ENCODE data around the gene DCST2.

DCST2 gene

DNA sequence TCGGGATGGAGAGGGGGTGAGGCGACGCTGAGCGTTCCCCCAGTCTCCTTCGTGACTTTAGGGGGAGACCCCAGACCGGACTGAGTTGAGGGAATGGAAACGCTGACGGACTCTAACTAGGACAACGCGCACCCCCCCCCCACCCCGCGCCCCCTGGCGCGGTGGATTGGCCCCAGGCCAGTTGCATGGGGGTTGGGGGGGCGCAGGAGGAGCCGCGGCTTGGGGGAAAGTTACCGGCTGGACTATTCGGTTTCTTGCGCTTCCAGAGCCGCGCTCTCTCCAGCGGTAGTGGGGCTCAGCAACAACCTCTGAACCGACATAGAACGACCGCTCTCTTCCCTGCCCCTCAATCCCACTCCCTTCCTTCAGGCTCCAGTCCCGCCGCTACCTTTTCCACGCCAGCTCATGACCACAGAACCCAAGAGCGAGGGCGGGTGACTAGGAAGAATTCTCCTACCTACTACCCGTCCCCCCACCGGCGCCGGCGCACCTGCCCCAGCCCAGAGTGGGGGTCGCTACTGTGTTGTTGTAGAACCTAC lies 30.3 kb downstream of the DCST2 start:
- DNase-seq (ENCODE audit: low read depth in 1 of 2, low spot score in 1 of 2), result peak in 1 of 2 experiments; percentile 54
- Histone ChIP-seq H3K27ac (replicated peaks) (peak overlapping the region; percentile 94), H3K4me3 (replicated peaks; ENCODE audit: insufficient read depth, low read length) (peak overlapping the region; percentile 72), H3K27me3 (ENCODE audit: insufficient read depth, poor library complexity, severe bottlenecking) (no peaks in the 10 kb centered on the region)
- TF ChIP-seq REST (IDR thresholded peaks at IDR 0.05; ENCODE audit: insufficient replicate concordance, low read depth) (no peak), GABPA (IDR thresholded peaks at IDR 0.05; ENCODE audit: low read depth) (no peak), POLR2AphosphoS5 (IDR thresholded peaks at IDR 0.05; ENCODE audit: low read depth) (no peak), SPI1 (IDR thresholded peaks at IDR 0.05; ENCODE audit: borderline replicate concordance, low read depth) (no peak), CTCF (IDR thresholded peaks at IDR 0.05; ENCODE audit: insufficient read depth, low read length) (no peak)

- TF ChIP-seq GABPA (IDR thresholded peaks at IDR 0.05; ENCODE audit: low read depth) (no peak), POLR2AphosphoS5 (IDR thresholded peaks at IDR 0.05; ENCODE audit: low read depth) (no peak), CTCF (IDR thresholded peaks at IDR 0.05; ENCODE audit: insufficient read depth, low read length) (no peak), REST (IDR thresholded peaks at IDR 0.05; ENCODE audit: insufficient replicate concordance, low read depth) (no peak), SPI1 (IDR thresholded peaks at IDR 0.05; ENCODE audit: borderline replicate concordance, low read depth) (no peak)
- Histone ChIP-seq H3K27ac (replicated peaks) (peak within 1 kb of the TSS; percentile 94), H3K4me3 (replicated peaks; ENCODE audit: insufficient read depth, low read length) (peak within 1 kb of the TSS; percentile 72), H3K27me3 (ENCODE audit: insufficient read depth, poor library complexity, severe bottlenecking) (no peaks in the 10 kb centered on the region)
- no peak for DNase-seq (ENCODE audit: low read depth in 1 of 2, low spot score in 1 of 2)
These were observed 30.9 kb downstream of the DCST2 start, which contains the start of gene ZBTB7B for GRCh38 chr1:155002464-155003226. Gene ZBTB7B, plus strand, starts transcription at chr1:155002802. Its CDS starts 11,859 bp downstream, at chr1:155014661.

- peak overlapping the region; percentile 72 for H3K4me3 ChIP-seq (replicated peaks; ENCODE audit: insufficient read depth, low read length)
- peak overlapping the region; percentile 88 for H3K27ac ChIP-seq (replicated peaks)
- no peak for TF ChIP-seq SPI1 (IDR thresholded peaks at IDR 0.05; ENCODE audit: borderline replicate concordance, low read depth)
- no peak for TF ChIP-seq REST (IDR thresholded peaks at IDR 0.05; ENCODE audit: insufficient replicate concordance, low read depth)
- TF ChIP-seq CTCF (IDR thresholded peaks at IDR 0.05; ENCODE audit: insufficient read depth, low read length), result no peak
- TF ChIP-seq POLR2AphosphoS5 (IDR thresholded peaks at IDR 0.05; ENCODE audit: low read depth), result no peak; the same call in 1 of the 2 replicates
- TF ChIP-seq GABPA (IDR thresholded peaks at IDR 0.05; ENCODE audit: low read depth), result no peak
- H3K27me3 ChIP-seq (ENCODE audit: insufficient read depth, poor library complexity, severe bottlenecking), result no peaks in the 10 kb centered on the region
- DNase-seq (ENCODE audit: low read depth in 1 of 2, low spot score in 1 of 2), result peak; percentile 100
These were observed 31.7 kb downstream of the DCST2 start for GRCh38 chr1:155001675-155002463.
